Calu3 (cell line): ENCODE measurements around the gene NOX5. TPM values are rescaled to one million over a fixed set of nuclear protein-coding genes. Genes with fewer than 3 reads are reported as not detected.

Experiments used
- BruUV-seq: library from RNA; stranded (reverse); fragments of 400-500 nt; replicated peaks from 2 replicates; lab custom pipeline; 2021; lab: Mats Ljungman, UMichigan
- CTCF ChIA-PET: fragments of 300-600 bp; sonication (Branson Sonifier 250); formaldehyde crosslinking; loops from one replicate; lab custom pipeline; 2022; ENCODE audit warnings: antibody characterized with exemption; lab: Charles Lee
- DNase-seq: peaks from one replicate; pipeline ENCODE4 v3.0.0; 2022
- H3K27ac Mint-ChIP-seq: one replicate; pipeline ENCODE4 v1.8.0; 2022; ENCODE audit warnings: mixed read lengths; ENCODE audit not compliant: unreplicated experiment
- H3K27me3 Mint-ChIP-seq: one replicate; pipeline ENCODE4 v1.8.0; 2022; ENCODE audit warnings: mixed read lengths; ENCODE audit not compliant: unreplicated experiment
- H3K36me3 Mint-ChIP-seq: one replicate; pipeline ENCODE4 v1.8.0; 2022; ENCODE audit warnings: mild to moderate bottlenecking, moderate library complexity, mixed read lengths; ENCODE audit not compliant: insufficient read depth, unreplicated experiment
- H3K4me1 Mint-ChIP-seq: one replicate; pipeline ENCODE4 v1.8.0; 2022; ENCODE audit warnings: mild to moderate bottlenecking, low read depth, mixed read lengths; ENCODE audit not compliant: unreplicated experiment
- H3K4me3 Mint-ChIP-seq: one replicate; pipeline ENCODE4 v1.8.0; 2022; ENCODE audit warnings: mild to moderate bottlenecking, low read depth, moderate library complexity, mixed read lengths; ENCODE audit not compliant: unreplicated experiment
- H3K9me3 Mint-ChIP-seq: one replicate; pipeline ENCODE4 v1.8.0; 2022; ENCODE audit warnings: low read depth, mixed read lengths; ENCODE audit not compliant: unreplicated experiment
- CTCF ChIP-seq: fragments of 200-600 bp; IDR thresholded peaks from one replicate; pipeline ENCODE4 v1.8.0; 2022; ENCODE audit warnings: antibody characterized with exemption; ENCODE audit not compliant: unreplicated experiment
- intact Hi-C: fragments of 100-400 bp; cut with micrococcal nuclease; formaldehyde crosslinking; loops from one replicate; pipeline ENCODE4 v1.10.0; 2022; ENCODE audit not compliant: unreplicated experiment
- total RNA-seq: library from RNA; stranded (reverse); gene quantifications from 2 replicates; pipeline ENCODE4 v1.2.3, GENCODE V29; 2022

NOX5 gene
- total RNA-seq, 1 experiment from 2014 or later, result 0.14 TPM

GRCh38 chr15:68984586-68984985, 29.9 kb upstream of the NOX5 start:
- Mint-ChIP-seq H3K9me3 (no peaks in the 10 kb centered on the region), H3K4me3 (no peak overlapping the region), H3K4me1 (no peaks in the 10 kb centered on the region), H3K36me3 (no peaks in the 10 kb centered on the region), H3K27ac (no peak overlapping the region), H3K27me3 (peaks cover 100% of the 10 kb centered on the region)
- BruUV-seq, result no TSS peak
- intact Hi-C loops, result no loop called here
- TF ChIP-seq CTCF, result no peak
- DNase-seq, result no peak
- CTCF ChIA-PET, result interaction anchor here (0.6 kb wide), 1 partner anchor 32 kb away, joined by 4 read pairs; no protein-coding TSS in a partner anchor

GRCh38 chr15:68985361-68985891, 29.1 kb upstream of the NOX5 start:
- no peak for DNase-seq
- no peak overlapping the region for H3K4me3 Mint-ChIP-seq
- CTCF ChIA-PET, result interaction anchor here (0.6 kb wide), 1 partner anchor 247 kb away, joined by 3 read pairs; no protein-coding TSS in a partner anchor
- peaks cover 100% of the 10 kb centered on the region for H3K27me3 Mint-ChIP-seq
- no peak for TF ChIP-seq CTCF
- no peaks in the 10 kb centered on the region for H3K4me1 Mint-ChIP-seq
- intact Hi-C loops, result no loop called here
- no peaks in the 10 kb centered on the region for H3K9me3 Mint-ChIP-seq
- no peak overlapping the region for H3K27ac Mint-ChIP-seq
- no peaks in the 10 kb centered on the region for H3K36me3 Mint-ChIP-seq
- BruUV-seq, result no TSS peak

- no peak for DNase-seq
- no TSS peak for BruUV-seq
- no peaks in the 10 kb centered on the region for H3K4me1 Mint-ChIP-seq
- H3K27ac Mint-ChIP-seq, result no peak overlapping the region
- peaks cover 100% of the 10 kb centered on the region for H3K27me3 Mint-ChIP-seq
- H3K9me3 Mint-ChIP-seq, result no peaks in the 10 kb centered on the region
- no peak for TF ChIP-seq CTCF
- H3K36me3 Mint-ChIP-seq, result no peaks in the 10 kb centered on the region
- intact Hi-C loops, result no loop called here
- CTCF ChIA-PET, result interaction anchor here (0.5 kb wide), 1 partner anchor 249 kb away, joined by 4 read pairs; no protein-coding TSS in a partner anchor
- H3K4me3 Mint-ChIP-seq, result no peak overlapping the region
Observed at GRCh38 chr15:68986322-68986721, 28.2 kb upstream of the NOX5 start.

- TF ChIP-seq CTCF, result no peak
- H3K36me3 Mint-ChIP-seq, result no peaks in the 10 kb centered on the region
- no peaks in the 10 kb centered on the region for H3K4me1 Mint-ChIP-seq
- no peak overlapping the region for H3K4me3 Mint-ChIP-seq
- peaks cover 100% of the 10 kb centered on the region for H3K27me3 Mint-ChIP-seq
- no peak overlapping the region for H3K27ac Mint-ChIP-seq
- CTCF ChIA-PET, result no interaction called here
- no peak for DNase-seq
- no peaks in the 10 kb centered on the region for H3K9me3 Mint-ChIP-seq
- intact Hi-C loops, result no loop called here
- BruUV-seq, result no TSS peak
Observed at GRCh38 chr15:68987120-68987519, 27.4 kb upstream of the NOX5 start.
